T-helper 2 cell treated with Interferon-gamma antibody and Interleukin-4, amounts not matched to agents 5 μg/mL and 100 μg/mL, for 36 hours (primary cell): ENCODE results near the gene FAM170B.

Experiments used
- DNase-seq: peaks from one replicate; pipeline ENCODE4 v3.0.0; 2021; ENCODE audit warnings: low spot score
- H3K27ac Mint-ChIP-seq: one replicate; pipeline ENCODE4 v1.8.0; 2021; ENCODE audit warnings: mild to moderate bottlenecking, mixed read lengths
- H3K27me3 Mint-ChIP-seq: one replicate; pipeline ENCODE4 v1.8.0; 2021; ENCODE audit warnings: low read depth, mixed read lengths
- H3K36me3 Mint-ChIP-seq: one replicate; pipeline ENCODE4 v1.8.0; 2021; ENCODE audit warnings: low read depth, mixed read lengths
- H3K4me1 Mint-ChIP-seq: one replicate; pipeline ENCODE4 v1.8.0; 2021; ENCODE audit warnings: low read depth, mixed read lengths
- H3K4me3 Mint-ChIP-seq: one replicate; pipeline ENCODE4 v1.8.0; 2022; ENCODE audit warnings: mild to moderate bottlenecking, moderate library complexity, mixed read lengths
- H3K9me3 Mint-ChIP-seq: one replicate; pipeline ENCODE4 v1.8.0; 2021; ENCODE audit warnings: mixed read lengths

FAM170B gene

DNA sequence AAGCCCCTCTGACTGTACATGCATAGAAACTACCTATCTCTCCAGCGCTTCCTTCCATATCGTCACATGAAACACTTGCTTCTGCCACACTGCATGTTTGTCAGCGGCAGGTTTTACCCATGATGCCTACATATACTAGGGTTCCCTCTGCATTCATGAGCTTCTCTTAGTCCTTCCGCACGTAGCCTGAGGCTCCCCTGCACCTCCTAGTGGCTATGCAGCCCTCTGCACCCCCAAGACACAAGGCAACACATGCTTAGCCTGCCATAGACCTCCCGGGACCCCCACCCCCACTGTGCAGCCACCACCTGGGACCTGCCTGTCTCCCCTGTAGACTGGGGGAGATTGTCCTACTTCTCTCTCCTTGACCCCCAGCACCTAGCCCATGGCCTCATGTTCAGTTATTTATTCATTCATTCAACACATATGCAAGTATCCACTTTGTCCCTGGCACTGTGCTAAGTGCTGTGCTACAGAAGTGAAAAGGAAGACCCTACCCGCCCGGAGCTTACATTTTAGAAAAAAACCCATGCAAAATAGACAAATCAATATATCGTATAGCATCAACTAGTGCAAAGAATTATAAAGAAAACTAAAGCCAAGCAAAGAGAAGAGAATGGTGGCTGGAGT is 30.9 kb upstream of the FAM170B start:
- peak; percentile 44 for DNase-seq
- Mint-ChIP-seq H3K4me3 (no peak overlapping the region), H3K9me3 (no peaks in the 10 kb centered on the region), H3K27ac (peak overlapping the region; percentile 33), H3K36me3 (peaks cover 25% of the 10 kb centered on the region), H3K4me1 (peaks cover 24% of the 10 kb centered on the region), H3K27me3 (no peaks in the 10 kb centered on the region)

DNA sequence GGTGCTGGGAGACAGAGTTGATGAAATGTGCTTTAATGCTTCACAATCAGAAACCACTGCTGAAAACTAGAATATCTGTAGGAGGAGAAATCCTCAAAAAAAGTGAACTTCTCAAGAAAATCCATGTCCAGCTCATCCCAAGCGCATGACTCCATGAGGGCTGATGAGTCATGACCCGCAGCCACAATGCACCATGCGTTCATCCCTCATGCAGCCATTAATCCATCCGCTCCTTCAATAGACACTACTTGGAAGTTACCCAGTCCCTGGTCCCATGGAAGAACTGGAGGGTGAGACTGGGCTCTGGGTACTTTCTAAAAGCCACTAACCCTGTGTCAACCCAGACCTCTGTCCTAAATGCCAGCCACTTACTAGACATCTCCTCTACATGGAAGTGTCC is 29.9 kb upstream of the FAM170B start:
- Mint-ChIP-seq H3K9me3 (no peaks in the 10 kb centered on the region), H3K27me3 (no peaks in the 10 kb centered on the region), H3K4me3 (no peak overlapping the region), H3K36me3 (peaks cover 25% of the 10 kb centered on the region), H3K27ac (no peak overlapping the region), H3K4me1 (peaks cover 24% of the 10 kb centered on the region)
- no peak for DNase-seq

DNA sequence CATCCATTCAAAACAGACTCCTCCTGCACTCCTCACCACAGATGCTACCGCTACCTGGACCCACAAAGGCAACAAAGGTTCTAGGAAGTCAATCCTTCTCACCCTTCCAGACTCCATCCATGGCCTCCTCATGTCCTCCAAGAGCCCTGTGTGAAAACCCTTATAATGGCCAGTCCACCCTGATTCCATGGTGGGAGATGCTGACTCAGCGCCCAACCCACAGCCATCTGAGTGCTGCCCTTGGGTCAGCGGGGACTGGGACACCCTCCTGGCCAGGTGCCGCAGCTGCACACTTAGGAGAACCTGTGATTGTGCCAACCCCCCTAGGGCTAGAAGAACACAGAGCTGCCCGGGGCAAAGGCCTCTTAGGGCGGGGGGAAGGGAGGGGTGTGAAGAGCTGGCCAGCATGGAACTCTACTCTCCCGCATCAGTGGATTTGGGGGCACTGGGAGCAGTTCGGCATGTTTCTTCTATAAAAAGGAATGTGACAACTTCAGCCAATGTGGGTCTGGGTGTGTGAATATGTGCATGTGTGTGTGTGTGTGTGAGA is 29.0 kb upstream of the FAM170B start:
- no peak for DNase-seq
- no peak overlapping the region for H3K4me3 Mint-ChIP-seq
- H3K27ac Mint-ChIP-seq: no peak overlapping the region
- H3K27me3 Mint-ChIP-seq: peaks cover 4% of the 10 kb centered on the region
- peaks cover 20% of the 10 kb centered on the region for H3K4me1 Mint-ChIP-seq
- H3K9me3 Mint-ChIP-seq: no peaks in the 10 kb centered on the region
- peaks cover 22% of the 10 kb centered on the region for H3K36me3 Mint-ChIP-seq

DNA sequence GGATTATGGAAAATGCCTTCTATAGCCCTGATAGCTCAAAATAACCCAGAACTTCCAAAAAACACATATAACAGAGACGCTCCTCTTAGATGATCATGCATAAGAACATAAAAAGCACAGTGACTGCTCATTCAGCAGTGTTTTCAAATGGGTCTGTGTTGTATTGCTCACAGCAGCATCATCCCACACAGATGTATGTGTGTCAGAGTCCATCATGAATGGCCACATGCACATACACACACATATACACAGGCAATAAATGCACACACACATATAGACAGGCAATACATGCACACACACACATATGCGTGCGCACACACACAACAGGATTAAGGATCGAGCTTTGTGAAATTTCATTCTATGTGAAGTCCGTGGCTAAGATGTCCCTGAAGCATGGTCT is 28.2 kb upstream of the FAM170B start:
- H3K4me1 Mint-ChIP-seq: peaks cover 28% of the 10 kb centered on the region
- peaks cover 7% of the 10 kb centered on the region for H3K27me3 Mint-ChIP-seq
- H3K27ac Mint-ChIP-seq: no peak overlapping the region
- no peak for DNase-seq
- peaks cover 29% of the 10 kb centered on the region for H3K36me3 Mint-ChIP-seq
- no peak overlapping the region for H3K4me3 Mint-ChIP-seq
- no peaks in the 10 kb centered on the region for H3K9me3 Mint-ChIP-seq

DNA sequence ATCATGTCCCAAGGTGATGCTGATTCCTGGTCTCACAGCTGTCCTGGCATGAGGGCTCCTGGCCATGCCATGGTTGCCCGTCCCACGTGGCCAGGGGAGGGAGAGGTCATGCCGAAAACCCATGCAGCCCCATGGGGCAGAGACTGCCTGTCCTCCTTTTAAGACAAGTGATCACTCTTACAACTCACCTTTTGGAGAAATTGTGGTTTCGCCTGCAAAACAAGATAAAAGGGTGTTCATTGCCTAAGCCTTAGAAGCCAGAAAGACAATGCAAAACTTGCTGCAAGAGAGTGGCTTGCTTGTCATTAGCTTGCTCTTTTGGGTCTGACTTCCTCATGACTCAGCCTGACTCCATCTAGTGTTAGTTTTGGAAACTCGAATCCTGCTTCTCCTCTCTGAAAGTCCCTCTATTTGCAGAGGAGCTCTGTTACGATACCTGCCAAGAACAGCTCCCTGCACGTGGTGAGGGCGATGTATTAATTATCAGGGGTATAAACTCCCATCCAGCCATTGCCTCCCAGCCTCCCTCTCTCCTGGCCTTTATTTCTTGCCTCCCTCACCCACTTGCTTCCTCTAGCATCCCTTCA is 27.7 kb upstream of the FAM170B start:
- no peak for DNase-seq
- Mint-ChIP-seq H3K27me3 (peaks cover 7% of the 10 kb centered on the region), H3K9me3 (no peaks in the 10 kb centered on the region), H3K4me1 (peaks cover 32% of the 10 kb centered on the region), H3K27ac (no peak overlapping the region), H3K36me3 (peaks cover 31% of the 10 kb centered on the region), H3K4me3 (no peak overlapping the region)

DNA sequence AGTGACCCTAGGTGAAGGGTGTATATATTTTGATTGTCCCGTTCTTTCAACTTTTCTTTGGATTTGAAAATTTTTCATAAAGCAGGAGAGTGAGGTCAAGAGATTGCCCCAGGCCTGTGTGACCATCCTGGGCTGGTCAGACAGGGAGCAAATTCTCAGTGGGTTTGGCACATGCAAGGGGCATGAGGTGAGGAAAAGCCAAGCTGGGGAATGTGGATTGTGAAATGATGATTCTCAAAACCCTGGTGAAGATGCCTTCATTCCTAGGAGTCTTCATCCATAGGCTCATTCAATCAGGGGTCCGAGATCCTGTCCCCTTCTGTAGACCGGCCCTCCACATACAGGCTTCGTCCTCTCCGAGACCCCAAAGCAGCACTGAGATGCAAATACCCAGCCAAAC is 27.0 kb upstream of the FAM170B start:
- H3K4me3 Mint-ChIP-seq: no peak overlapping the region
- H3K4me1 Mint-ChIP-seq: peaks cover 31% of the 10 kb centered on the region
- no peak for DNase-seq
- peaks cover 7% of the 10 kb centered on the region for H3K27me3 Mint-ChIP-seq
- no peaks in the 10 kb centered on the region for H3K9me3 Mint-ChIP-seq
- peaks cover 32% of the 10 kb centered on the region for H3K36me3 Mint-ChIP-seq
- H3K27ac Mint-ChIP-seq: no peak overlapping the region

DNA sequence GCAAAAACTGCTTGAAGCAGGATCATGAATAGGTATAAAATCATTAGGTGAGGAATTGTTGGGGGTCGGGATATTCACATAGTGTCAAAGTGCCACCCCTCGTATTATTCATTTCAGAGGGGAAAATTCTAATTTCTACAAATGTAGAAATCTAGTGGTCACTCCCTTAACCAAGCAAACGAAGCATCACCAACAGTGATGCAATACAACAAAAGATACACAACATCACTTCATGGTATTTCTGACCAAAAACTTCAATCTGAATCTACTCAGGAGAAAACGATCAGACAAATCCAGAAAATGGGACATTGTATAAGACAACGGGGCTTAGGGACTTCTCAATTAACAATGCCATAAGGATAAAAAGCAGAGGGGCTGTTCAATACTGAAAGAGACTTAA is 26.3 kb upstream of the FAM170B start:
- H3K4me3 Mint-ChIP-seq: no peak overlapping the region
- H3K9me3 Mint-ChIP-seq: no peaks in the 10 kb centered on the region
- peaks cover 31% of the 10 kb centered on the region for H3K4me1 Mint-ChIP-seq
- no peak overlapping the region for H3K27ac Mint-ChIP-seq
- H3K36me3 Mint-ChIP-seq: peaks cover 35% of the 10 kb centered on the region
- H3K27me3 Mint-ChIP-seq: peaks cover 7% of the 10 kb centered on the region
- DNase-seq: no peak

DNA sequence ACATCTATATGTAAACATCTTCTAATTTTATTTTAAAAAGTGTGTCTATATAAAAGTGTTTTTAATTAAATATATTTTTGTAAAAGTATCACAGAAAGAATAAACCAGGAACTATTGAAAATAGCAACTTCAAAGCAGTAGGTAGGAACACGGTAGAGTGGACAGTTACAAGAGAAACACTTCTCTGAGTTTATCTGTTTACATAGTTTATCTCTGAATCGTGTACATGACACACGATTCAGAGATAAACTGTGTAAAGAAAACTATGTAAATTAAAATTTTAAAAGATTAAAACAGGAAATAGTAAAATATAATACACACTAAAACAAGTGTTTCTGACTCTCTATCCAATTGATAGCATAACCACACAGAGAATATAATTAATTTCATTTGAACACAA is 25.1 kb upstream of the FAM170B start:
- no peak overlapping the region for H3K27ac Mint-ChIP-seq
- H3K4me1 Mint-ChIP-seq: peaks cover 20% of the 10 kb centered on the region
- no peak for DNase-seq
- H3K27me3 Mint-ChIP-seq: peaks cover 7% of the 10 kb centered on the region
- peaks cover 32% of the 10 kb centered on the region for H3K36me3 Mint-ChIP-seq
- H3K4me3 Mint-ChIP-seq: no peak overlapping the region
- H3K9me3 Mint-ChIP-seq: no peaks in the 10 kb centered on the region

DNA sequence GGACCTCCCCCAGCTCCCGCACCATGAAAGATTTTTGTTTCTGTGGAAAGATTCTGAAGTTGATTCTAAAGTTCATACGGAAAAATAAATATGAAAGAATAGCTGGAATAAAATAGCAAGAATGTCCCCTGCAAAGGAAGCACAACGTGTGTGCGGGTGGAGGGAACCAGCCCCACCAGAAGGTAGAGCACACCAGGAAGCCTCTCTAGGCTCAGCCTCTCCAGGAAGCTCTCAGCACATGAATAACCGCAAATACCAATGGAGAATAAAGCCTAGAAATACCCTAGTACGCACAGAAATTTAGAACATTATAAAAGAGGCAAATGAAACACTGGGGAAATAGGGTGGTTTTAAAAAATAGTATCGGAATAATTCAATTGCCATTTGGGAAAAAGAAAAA is 24.6 kb upstream of the FAM170B start:
- no peaks in the 10 kb centered on the region for H3K9me3 Mint-ChIP-seq
- no peak for DNase-seq
- peaks cover 32% of the 10 kb centered on the region for H3K36me3 Mint-ChIP-seq
- peaks cover 20% of the 10 kb centered on the region for H3K4me1 Mint-ChIP-seq
- no peak overlapping the region for H3K27ac Mint-ChIP-seq
- no peak overlapping the region for H3K4me3 Mint-ChIP-seq
- peaks cover 7% of the 10 kb centered on the region for H3K27me3 Mint-ChIP-seq

DNA sequence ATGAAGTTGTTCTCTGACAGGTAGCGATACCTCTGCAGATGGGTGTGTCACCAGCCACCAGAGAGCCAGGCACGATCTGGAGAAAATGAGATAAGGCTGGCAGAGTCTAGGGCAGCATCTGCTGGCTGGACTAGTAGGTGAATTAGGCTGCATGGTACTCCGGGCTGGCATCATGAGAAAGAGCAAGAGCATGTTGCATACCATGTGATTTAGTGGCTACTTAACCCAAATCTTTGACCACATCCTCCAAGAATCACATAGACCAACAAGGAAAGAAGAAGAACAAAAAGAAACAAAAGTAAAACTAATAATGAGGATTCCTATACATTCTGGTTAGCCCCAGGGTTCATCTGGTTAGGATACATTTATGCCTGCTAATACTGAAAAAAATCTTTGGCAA is 23.4 kb upstream of the FAM170B start:
- Mint-ChIP-seq H3K27ac (peak overlapping the region; percentile 52), H3K27me3 (peaks cover 7% of the 10 kb centered on the region), H3K4me3 (peak overlapping the region; percentile 39), H3K9me3 (no peaks in the 10 kb centered on the region), H3K36me3 (peaks cover 29% of the 10 kb centered on the region), H3K4me1 (peaks cover 23% of the 10 kb centered on the region)
- DNase-seq: no peak

DNA sequence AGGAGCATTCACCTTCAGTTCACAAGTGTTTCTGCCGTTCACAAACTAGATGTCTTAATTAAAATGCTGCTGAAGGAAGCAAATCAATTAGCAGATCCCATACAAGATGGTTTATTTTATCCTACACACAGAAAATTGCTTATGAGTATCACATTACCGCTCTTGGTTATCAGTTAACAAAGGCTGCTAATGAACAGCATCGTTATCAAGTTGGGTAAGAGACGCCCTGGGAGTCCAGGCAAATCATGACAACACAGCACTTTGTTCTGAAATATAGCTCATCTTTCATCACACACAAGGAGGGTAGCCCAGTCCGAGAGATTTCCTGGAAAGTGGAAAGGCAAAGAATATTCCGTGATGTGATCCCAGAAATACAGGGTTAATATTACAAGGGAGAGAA is 20.8 kb upstream of the FAM170B start:
- Mint-ChIP-seq H3K4me3 (no peak overlapping the region), H3K27ac (no peak overlapping the region), H3K9me3 (no peaks in the 10 kb centered on the region), H3K4me1 (peaks cover 34% of the 10 kb centered on the region), H3K36me3 (peaks cover 22% of the 10 kb centered on the region), H3K27me3 (peaks cover 7% of the 10 kb centered on the region)
- no peak for DNase-seq

DNA sequence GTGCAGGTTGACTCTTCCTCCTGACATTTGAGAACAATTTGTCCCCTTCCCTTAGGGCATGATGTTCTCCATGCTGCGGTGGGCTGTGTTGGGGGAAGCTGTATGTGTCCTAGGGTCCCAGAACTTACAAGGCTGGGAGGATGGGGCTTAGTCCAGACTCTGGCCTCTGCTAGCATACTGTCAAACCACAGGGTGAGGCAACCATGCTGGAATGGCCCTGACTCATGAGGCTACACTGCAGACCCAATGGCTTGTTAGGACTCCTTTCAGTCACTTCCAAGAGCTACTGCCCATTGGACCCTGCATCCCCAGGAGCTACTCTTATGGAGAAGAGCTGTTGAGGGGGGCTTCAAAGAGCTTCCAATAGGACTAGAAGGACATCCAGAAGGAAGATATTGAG is 20.1 kb upstream of the FAM170B start:
- H3K4me3 Mint-ChIP-seq: no peak overlapping the region
- H3K27me3 Mint-ChIP-seq: peaks cover 7% of the 10 kb centered on the region
- no peak overlapping the region for H3K27ac Mint-ChIP-seq
- peaks cover 22% of the 10 kb centered on the region for H3K36me3 Mint-ChIP-seq
- H3K9me3 Mint-ChIP-seq: no peaks in the 10 kb centered on the region
- peaks cover 34% of the 10 kb centered on the region for H3K4me1 Mint-ChIP-seq
- no peak for DNase-seq

DNA sequence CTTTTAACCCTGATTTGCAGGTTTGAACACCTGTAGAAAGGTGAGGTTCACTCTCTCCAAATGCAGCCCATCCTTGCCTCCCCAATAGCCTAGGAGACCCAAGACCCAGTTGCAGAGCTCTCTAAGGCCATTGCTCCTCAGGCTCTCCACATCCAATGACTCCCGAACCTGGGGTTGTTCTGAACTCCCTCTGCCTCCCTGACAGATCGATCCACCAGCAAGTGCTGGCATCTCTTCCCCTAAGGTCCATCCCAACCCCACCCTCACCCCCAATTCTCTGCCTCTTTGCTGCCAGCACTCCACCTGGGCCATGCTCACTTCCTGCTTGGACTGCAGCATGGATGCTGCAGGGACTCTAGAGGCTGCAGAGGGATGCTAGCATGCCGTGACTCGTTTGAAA is 19.3 kb upstream of the FAM170B start:
- Mint-ChIP-seq H3K9me3 (peaks cover 4% of the 10 kb centered on the region), H3K36me3 (peaks cover 25% of the 10 kb centered on the region), H3K4me3 (no peak overlapping the region), H3K4me1 (peaks cover 34% of the 10 kb centered on the region), H3K27me3 (peaks cover 6% of the 10 kb centered on the region), H3K27ac (no peak overlapping the region)
- DNase-seq: no peak

DNA sequence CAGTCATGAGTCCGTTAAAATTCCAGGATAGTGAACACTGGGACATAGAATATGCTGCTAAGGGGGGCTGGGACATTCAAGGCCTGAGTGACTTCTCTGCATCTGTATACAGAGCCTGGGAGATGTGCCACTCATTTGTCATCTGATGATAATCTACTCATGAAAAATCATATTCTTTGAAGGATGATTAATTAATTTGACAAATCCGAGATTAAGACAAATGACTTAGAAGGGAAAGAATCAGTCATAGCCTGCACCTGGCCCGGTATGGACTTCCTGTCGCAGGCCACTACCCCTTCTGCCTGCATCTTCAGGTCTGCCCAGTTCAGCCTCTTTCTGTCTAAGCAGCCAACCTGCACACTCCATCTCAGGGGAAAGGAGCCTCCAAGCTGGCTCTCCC is 18.8 kb upstream of the FAM170B start:
- DNase-seq: no peak
- H3K36me3 Mint-ChIP-seq: peaks cover 24% of the 10 kb centered on the region
- H3K27me3 Mint-ChIP-seq: peaks cover 6% of the 10 kb centered on the region
- H3K9me3 Mint-ChIP-seq: peaks cover 6% of the 10 kb centered on the region
- H3K4me3 Mint-ChIP-seq: no peak overlapping the region
- peaks cover 31% of the 10 kb centered on the region for H3K4me1 Mint-ChIP-seq
- H3K27ac Mint-ChIP-seq: no peak overlapping the region

DNA sequence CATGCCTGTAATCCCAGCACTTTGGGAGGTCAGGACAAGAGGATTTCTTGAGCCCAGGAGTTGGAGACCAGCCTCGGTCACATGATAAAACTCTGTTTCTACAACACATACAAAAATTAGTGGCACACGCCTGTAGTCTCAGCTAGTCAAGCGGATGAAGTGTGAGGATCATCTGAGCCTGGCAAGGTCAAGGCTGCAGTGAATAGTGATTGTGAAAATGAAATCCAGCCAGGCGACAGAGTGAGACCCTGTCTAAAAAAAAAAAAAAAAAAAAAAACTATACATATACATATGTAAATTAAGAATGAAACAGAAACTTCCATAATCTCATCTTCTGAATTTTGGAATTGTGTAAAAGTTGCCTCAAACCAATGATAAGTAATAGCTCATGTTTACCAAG is 18.2 kb upstream of the FAM170B start:
- Mint-ChIP-seq H3K4me3 (no peak overlapping the region), H3K4me1 (peaks cover 25% of the 10 kb centered on the region), H3K9me3 (peaks cover 11% of the 10 kb centered on the region), H3K27ac (no peak overlapping the region), H3K27me3 (peaks cover 7% of the 10 kb centered on the region), H3K36me3 (peaks cover 18% of the 10 kb centered on the region)
- DNase-seq: no peak
